HepG2 (cell line): ENCODE results near the gene SEM1. TPM values are rescaled to one million over a fixed set of nuclear protein-coding genes. Genes with fewer than 3 reads are reported as not detected.

Source experiments
- ATAC-seq: fragments of 200-7000 bp; cut with Tn5 transposase; 3 replicates; pipeline ENCODE4 v1.9.1; 2020; ENCODE audit warnings: mild to moderate bottlenecking, moderate library complexity
- BruUV-seq: library from RNA; stranded (reverse); fragments of 400-500 nt; replicated peaks from 2 replicates; lab custom pipeline; 2021; lab: Mats Ljungman, UMichigan
- CTCF ChIA-PET: fragments of 300-600 bp; formaldehyde crosslinking; extraction: SDS; loops from one replicate; lab custom pipeline; 2021; ENCODE audit warnings: low total read pairs, inconsistent platforms, low intra/inter-chr PET ratio; lab: Yijun Ruan, JAX
- POLR2A ChIA-PET: fragments of 350-600 bp; sonication (Branson Sonifier 250); formaldehyde crosslinking; loops from one replicate; lab custom pipeline; 2020; ENCODE audit warnings: antibody characterized with exemption, inconsistent platforms; lab: Yijun Ruan, JAX
- DNase-seq: peaks from one replicate; pipeline ENCODE4 v3.0.0-alpha.2; 2015; ENCODE audit warnings: low spot score
- FAIRE-seq: peaks from 3 replicates; lab custom pipeline; 2011; peaks lifted over from hg19 to GRCh38; lab: Jason Lieb, UNC
- H2AFZ ChIP-seq: one replicate; pipeline ENCODE4 v1.6.1; 2011; ENCODE audit warnings: low read length, inconsistent platforms
- H3K27ac ChIP-seq: fragments of 300-600 bp; 3 replicates; pipeline ENCODE4 v1.8.0; 2011; ENCODE audit warnings: mixed run types, mild to moderate bottlenecking, mixed read lengths, low read length, inconsistent platforms; ENCODE audit not compliant: insufficient read depth; ENCODE audit errors: extremely low read length
- H3K27me3 ChIP-seq, 2 experiments: fragments of 200-600 bp in 1 of 2; 2 replicates in 1 of 2; 3 replicates in 1 of 2; pipeline versions ENCODE4 v1.6.0 to v1.8.0; 2011; ENCODE audit warnings: low read length in 2 of 2, mild to moderate bottlenecking in 2 of 2, moderate library complexity in 2 of 2, inconsistent platforms in 1 of 2; ENCODE audit not compliant: insufficient read depth in 2 of 2, control insufficient read depth in 1 of 2
- H3K36me3 ChIP-seq, 2 experiments: fragments of 200-600 bp in 1 of 2; replicated peaks in 1 of 2; 2 replicates in 1 of 2; 3 replicates in 1 of 2; pipeline versions ENCODE4 v1.5.1 to v1.8.0; 2011; ENCODE audit warnings: low read length in 2 of 2, inconsistent platforms in 1 of 2; ENCODE audit not compliant: insufficient read depth in 2 of 2, control insufficient read depth in 1 of 2
- H3K4me1 ChIP-seq: 2 replicates; pipeline ENCODE4 v1.5.1; 2012; ENCODE audit warnings: low read length, inconsistent platforms; ENCODE audit not compliant: insufficient read depth
- H3K4me2 ChIP-seq: 2 replicates; pipeline ENCODE4 v1.6.0; 2011; ENCODE audit warnings: low read depth, low read length, inconsistent platforms
- H3K4me3 ChIP-seq, 3 experiments: fragments of 200-600 bp in 1 of 3; sonication (generic), shearing (Covaris generic) in 1 of 3; replicated peaks in 1 of 3; 2 replicates each; pipeline ENCODE4 v1.5.1; 2011 to 2016; ENCODE audit warnings: low read length in 3 of 3, inconsistent platforms in 2 of 3, low read depth in 2 of 3, mild to moderate bottlenecking in 2 of 3, control low read depth in 1 of 3, mixed read lengths in 1 of 3; ENCODE audit not compliant: insufficient read depth in 1 of 3
- H3K79me2 ChIP-seq: one replicate; pipeline ENCODE4 v1.6.1; 2011; ENCODE audit warnings: low read length, inconsistent platforms; ENCODE audit not compliant: insufficient read depth
- H3K9ac ChIP-seq: 2 replicates; pipeline ENCODE4 v1.6.0; 2011; ENCODE audit warnings: mild to moderate bottlenecking, low read depth, low read length, inconsistent platforms; ENCODE audit not compliant: insufficient read depth
- H3K9me3 ChIP-seq: 2 replicates; pipeline ENCODE4 v1.5.1; 2012; ENCODE audit warnings: mild to moderate bottlenecking, low read length
- H4K20me1 ChIP-seq: 2 replicates; pipeline ENCODE4 v1.6.0; 2011; ENCODE audit warnings: inconsistent platforms, mild to moderate bottlenecking, low read length, moderate library complexity; ENCODE audit not compliant: insufficient read depth
- BORCS8-MEF2B ChIP-seq: sonication (generic); formaldehyde crosslinking; IDR thresholded peaks from 2 replicates; pipeline ENCODE4 v1.8.0; 2022; ENCODE audit warnings: mild to moderate bottlenecking, missing genetic modification reagents
- EED ChIP-seq: sonication (generic); formaldehyde crosslinking; IDR thresholded peaks from 2 replicates; pipeline ENCODE4 v1.5.0; 2020; ENCODE audit warnings: mild to moderate bottlenecking, missing genetic modification reagents
- JDP2 ChIP-seq: sonication (generic); formaldehyde crosslinking; IDR thresholded peaks from 2 replicates; pipeline ENCODE4 v1.8.1; 2022; ENCODE audit warnings: missing genetic modification reagents, borderline replicate concordance
- MAF1 ChIP-seq: sonication (generic); formaldehyde crosslinking; IDR thresholded peaks from 2 replicates; pipeline ENCODE4 v1.5.0; 2020; ENCODE audit warnings: missing genetic modification reagents, borderline replicate concordance
- MEIS2 ChIP-seq: sonication (generic); formaldehyde crosslinking; IDR thresholded peaks from 2 replicates; pipeline ENCODE4 v1.9.0; 2021; ENCODE audit warnings: mild to moderate bottlenecking, missing genetic modification reagents
- MLX ChIP-seq: IDR thresholded peaks from 2 replicates; pipeline ENCODE4 v1.6.1; 2016
- NBN ChIP-seq: fragments of 450-650 bp; conservative IDR thresholded peaks from 2 replicates; pipeline ENCODE4 v1.6.1; 2017
- PBX2 ChIP-seq: IDR thresholded peaks from 2 replicates; pipeline ENCODE4 v1.6.1; 2016; ENCODE audit warnings: control low read depth
- PBX3 ChIP-seq: sonication (generic); formaldehyde crosslinking; IDR thresholded peaks from 2 replicates; pipeline ENCODE4 v1.8.1; 2023; ENCODE audit warnings: missing genetic modification reagents, inconsistent platforms, borderline replicate concordance
- POGZ ChIP-seq: sonication (generic); formaldehyde crosslinking; IDR thresholded peaks from 2 replicates; pipeline ENCODE4 v1.4.0; 2020; ENCODE audit warnings: mild to moderate bottlenecking, missing genetic modification reagents
- RBFOX2 ChIP-seq: fragments of 200-400 bp; formaldehyde crosslinking; IDR thresholded peaks from 2 replicates; pipeline ENCODE4 v1.6.1; 2017; ENCODE audit warnings: low read depth, mild to moderate bottlenecking, low read length
- TSC22D2 ChIP-seq: sonication (generic); formaldehyde crosslinking; IDR thresholded peaks from 2 replicates; pipeline ENCODE4 v1.5.1; 2020; ENCODE audit warnings: missing genetic modification reagents, mild to moderate bottlenecking, borderline replicate concordance
- ZBTB10 ChIP-seq: sonication (generic); formaldehyde crosslinking; IDR thresholded peaks from 2 replicates; pipeline ENCODE4 v1.4.0; 2020; ENCODE audit warnings: missing genetic modification reagents, borderline replicate concordance
- ZFP36L1 ChIP-seq: sonication (generic); formaldehyde crosslinking; IDR thresholded peaks from 2 replicates; pipeline ENCODE4 v1.8.0; 2022; ENCODE audit warnings: mild to moderate bottlenecking, missing genetic modification reagents, moderate library complexity
- ZKSCAN8 ChIP-seq: IDR thresholded peaks from 2 replicates; pipeline ENCODE4 v1.6.1; 2016; ENCODE audit warnings: borderline replicate concordance, missing genetic modification reagents, missing compliant biosample characterization
- ZNF136 ChIP-seq: sonication (generic); formaldehyde crosslinking; IDR thresholded peaks from 2 replicates; pipeline ENCODE4 v1.8.1; 2022; ENCODE audit warnings: low read depth, mild to moderate bottlenecking, moderate library complexity, missing genetic modification reagents
- ZNF225 ChIP-seq: sonication (generic); formaldehyde crosslinking; IDR thresholded peaks from 2 replicates; pipeline ENCODE4 v1.4.0; 2020; ENCODE audit warnings: mild to moderate bottlenecking, missing genetic modification reagents
- ZNF33B ChIP-seq: sonication (generic); formaldehyde crosslinking; IDR thresholded peaks from 2 replicates; pipeline ENCODE4 v1.5.1; 2020; ENCODE audit warnings: mild to moderate bottlenecking, missing genetic modification reagents
- ZNF703 ChIP-seq: sonication (generic); formaldehyde crosslinking; IDR thresholded peaks from 2 replicates; pipeline ENCODE4 v1.5.1; 2020; ENCODE audit warnings: missing genetic modification reagents, mild to moderate bottlenecking, moderate library complexity, borderline replicate concordance
- ZNF761 ChIP-seq: sonication (generic); formaldehyde crosslinking; conservative IDR thresholded peaks from 2 replicates; pipeline ENCODE4 v1.4.0; 2020; ENCODE audit warnings: mild to moderate bottlenecking, missing genetic modification reagents
- WGBS: methylation state at CpG from one replicate; pipeline ENCODE4 v1.1.6; 2017; ENCODE audit warnings: low lambda C conversion rate; 5-methylcytosine and 5-hydroxymethylcytosine counted together
- in situ Hi-C: cut with HindIII; loops from 2 replicates; pipeline ENCODE4 v1.10.0; 2017; ENCODE audit warnings: low pct_unique_long_range_greater_than_20kb; ENCODE audit not compliant: extremely low pct_ligation_motif_present
- intact Hi-C: fragments of 100-400 bp; cut with micrococcal nuclease; formaldehyde crosslinking; loops from one replicate; pipeline ENCODE4 v1.10.0; 2022; ENCODE audit not compliant: unreplicated experiment
- polyA plus RNA-seq, 8 experiments: library from polyadenylated mRNA; depleted of rRNA in 3 of 8; stranded (reverse) in 7 of 8; unstranded in 1 of 8; fragments of >200 nt; fragmentation: Illumina TruSeq in 4 of 8; extraction: Trizol in 4 of 8; gene quantifications; 2 replicates each; pipeline versions ENCODE4 v1.2.1 to v1.2.3, GENCODE V29; 2011 to 2016; ENCODE audit warnings: low read depth in 4 of 8, missing spikeins in 1 of 8, mixed read lengths in 1 of 8; ENCODE audit not compliant: insufficient read depth in 1 of 8
- total RNA-seq, 5 experiments: library from RNA; depleted of rRNA; stranded (reverse); fragments of >200 nt; fragmentation: Illumina TruSeq; extraction: Trizol; gene quantifications; 2 replicates each; pipeline ENCODE4 v1.2.3, GENCODE V29; 2016; ENCODE audit warnings: low read depth in 1 of 5

The SEM1 gene
- total and polyA plus RNA-seq, 2 of the 13 experiments (the other 11 are each of a cell fraction or from before 2014, with no cell fraction given): 40.7 to 174 TPM

GRCh38 chr7:96649981-96650380 lies 59.7 kb downstream of the SEM1 start:
- Histone ChIP-seq H3K9ac (no peak overlapping the region), H3K9me3 (no peaks in the 10 kb centered on the region), H3K27ac (no peak overlapping the region), H3K4me2 (no peak overlapping the region), H3K27me3 (no peaks in the 10 kb centered on the region), H3K4me1 (no peaks in the 10 kb centered on the region), H3K4me3 (no peak overlapping the region), H4K20me1 (no peaks in the 10 kb centered on the region), H2AFZ (no peak overlapping the region), H3K79me2 (no peaks in the 10 kb centered on the region), H3K36me3 (no peaks in the 10 kb centered on the region)
- TF ChIP-seq ZNF761 (CRISPR knock-in tag): no peak
- TF ChIP-seq MEIS2 (CRISPR knock-in tag): no peak
- TF ChIP-seq PBX2 (CRISPR knock-in tag): no peak
- no peak for TF ChIP-seq JDP2 (CRISPR knock-in tag)
- no peak for TF ChIP-seq POGZ (CRISPR knock-in tag)
- no peak for TF ChIP-seq ZNF225
- TF ChIP-seq TSC22D2: no peak
- no peak for TF ChIP-seq ZFP36L1
- TF ChIP-seq BORCS8-MEF2B: no peak
- no peak for TF ChIP-seq ZNF136 (CRISPR knock-in tag)
- no peak for TF ChIP-seq MAF1 (CRISPR knock-in tag)
- no peak for TF ChIP-seq ZKSCAN8 (CRISPR knock-in tag)
- no peak for TF ChIP-seq MLX (CRISPR knock-in tag)
- no peak for TF ChIP-seq RBFOX2
- no peak for TF ChIP-seq ZNF703
- TF ChIP-seq PBX3: no peak
- no peak for TF ChIP-seq NBN
- TF ChIP-seq EED: no peak
- no peak for TF ChIP-seq ZBTB10 (CRISPR knock-in tag)
- no peak for TF ChIP-seq ZNF33B
- in situ Hi-C loops (no loop called here), intact Hi-C loops (no loop called here)
- BruUV-seq: no TSS peak
- FAIRE-seq (no peak), DNase-seq (no peak), ATAC-seq (no peak)
- ChIA-PET CTCF (no interaction called here), POLR2A (no interaction called here)
- 75% methylated on average over 1 of the region's 1 CpG for WGBS
